NT2/D1 (cell line): ENCODE data around the gene SLX4IP.

ENCODE experiments used
- DNase-seq: peaks from one replicate; pipeline ENCODE4 v3.0.0-alpha.2; 2011; ENCODE audit warnings: low read depth, low spot score
- H3K27me3 ChIP-seq: 2 replicates; pipeline ENCODE4 v1.6.0; 2011; ENCODE audit warnings: mild to moderate bottlenecking; ENCODE audit not compliant: insufficient read length, insufficient read depth
- H3K36me3 ChIP-seq: 2 replicates; pipeline ENCODE4 v1.6.1; 2011; ENCODE audit warnings: mild to moderate bottlenecking, low read length, mixed read lengths; ENCODE audit not compliant: insufficient read depth, insufficient read length
- H3K4me1 ChIP-seq: 2 replicates; pipeline ENCODE4 v1.5.1; 2011; ENCODE audit not compliant: insufficient read depth, insufficient read length
- H3K4me3 ChIP-seq: 2 replicates; pipeline ENCODE4 v1.5.1; 2011; ENCODE audit warnings: low read depth; ENCODE audit not compliant: insufficient read length
- H3K9ac ChIP-seq: 2 replicates; pipeline ENCODE4 v1.6.0; 2011; ENCODE audit warnings: low read depth; ENCODE audit not compliant: insufficient read length
- H3K9me3 ChIP-seq: 2 replicates; pipeline ENCODE4 v1.5.1; 2011; ENCODE audit warnings: mild to moderate bottlenecking, low read length; ENCODE audit not compliant: insufficient read depth
- SUZ12 ChIP-seq: IDR thresholded peaks from 2 replicates; pipeline ENCODE4 v1.6.1; 2011; ENCODE audit not compliant: insufficient read length, insufficient read depth; ENCODE audit errors: extremely low read depth
- YY1 ChIP-seq: IDR thresholded peaks from 2 replicates; pipeline ENCODE4 v1.6.1; 2011; ENCODE audit not compliant: insufficient read length, insufficient read depth
- ZNF274 ChIP-seq: IDR thresholded peaks from 2 replicates; pipeline ENCODE4 v1.6.1; 2011; ENCODE audit warnings: mild to moderate bottlenecking, low read depth, low read length

The SLX4IP gene

GRCh38 chr20:10622657-10623418, 187.7 kb downstream of the SLX4IP start:
- Histone ChIP-seq H3K27me3 (no peaks in the 10 kb centered on the region), H3K36me3 (peaks cover 5% of the 10 kb centered on the region), H3K4me1 (peaks cover 5% of the 10 kb centered on the region), H3K9me3 (no peaks in the 10 kb centered on the region), H3K9ac (no peak overlapping the region), H3K4me3 (no peak overlapping the region)
- no peak for DNase-seq
- TF ChIP-seq YY1 (no peak), SUZ12 (no peak), ZNF274 (no peak)

GRCh38 chr20:10625641-10626040, 190.5 kb downstream of the SLX4IP start:
- TF ChIP-seq YY1 (no peak), ZNF274 (no peak)
- no peak for DNase-seq
- H3K27me3 ChIP-seq = no peaks in the 10 kb centered on the region

GRCh38 chr20:10626896-10627295, 191.8 kb downstream of the SLX4IP start:
- Histone ChIP-seq H3K4me1 (no peaks in the 10 kb centered on the region), H3K9me3 (no peaks in the 10 kb centered on the region), H3K9ac (no peak overlapping the region), H3K27me3 (no peaks in the 10 kb centered on the region), H3K36me3 (peaks cover 5% of the 10 kb centered on the region), H3K4me3 (no peak overlapping the region)
- TF ChIP-seq YY1 = no peak
- no peak for TF ChIP-seq SUZ12
- no peak for TF ChIP-seq ZNF274
- DNase-seq = no peak

More at GRCh38 chr20:10625641-10626040, 190.5 kb downstream of the SLX4IP start:
- no peak overlapping the region for H3K4me3 ChIP-seq
- no peaks in the 10 kb centered on the region for H3K9me3 ChIP-seq
- H3K36me3 ChIP-seq = peaks cover 5% of the 10 kb centered on the region
- H3K4me1 ChIP-seq = no peaks in the 10 kb centered on the region
- H3K9ac ChIP-seq = no peak overlapping the region

GRCh38 chr20:10629946-10630650, 195.0 kb downstream of the SLX4IP start:
- Histone ChIP-seq H3K9ac (no peak overlapping the region), H3K4me1 (peaks cover 2% of the 10 kb centered on the region)
- no peak for TF ChIP-seq SUZ12
- no peak for TF ChIP-seq YY1
- no peak for TF ChIP-seq ZNF274

GRCh38 chr20:10631126-10631525, 196.0 kb downstream of the SLX4IP start:
- H3K4me3 ChIP-seq = no peak overlapping the region
- H3K9me3 ChIP-seq = no peaks in the 10 kb centered on the region
- no peak for DNase-seq
- no peaks in the 10 kb centered on the region for H3K36me3 ChIP-seq
- H3K4me1 ChIP-seq = peaks cover 2% of the 10 kb centered on the region
- no peaks in the 10 kb centered on the region for H3K27me3 ChIP-seq
- no peak overlapping the region for H3K9ac ChIP-seq
- no peak for TF ChIP-seq YY1

More at GRCh38 chr20:10629946-10630650, 195.0 kb downstream of the SLX4IP start:
- Histone ChIP-seq H3K9me3 (no peaks in the 10 kb centered on the region), H3K27me3 (no peaks in the 10 kb centered on the region), H3K4me3 (no peak overlapping the region), H3K36me3 (no peaks in the 10 kb centered on the region)
- DNase-seq = no peak

- Histone ChIP-seq H3K4me3 (no peak overlapping the region), H3K36me3 (peaks cover 14% of the 10 kb centered on the region), H3K9me3 (no peaks in the 10 kb centered on the region), H3K27me3 (no peaks in the 10 kb centered on the region), H3K9ac (no peak overlapping the region), H3K4me1 (peaks cover 6% of the 10 kb centered on the region)
- DNase-seq = no peak
- TF ChIP-seq ZNF274 (no peak), YY1 (no peak), SUZ12 (no peak)
Measured at GRCh38 chr20:10632721-10633509, 197.8 kb downstream of the SLX4IP start.

- DNase-seq = no peak
- H3K27me3 ChIP-seq = no peaks in the 10 kb centered on the region
- H3K4me3 ChIP-seq = no peak overlapping the region
- H3K9me3 ChIP-seq = no peaks in the 10 kb centered on the region
- TF ChIP-seq YY1 = no peak
- no peak overlapping the region for H3K9ac ChIP-seq
- H3K4me1 ChIP-seq = peaks cover 6% of the 10 kb centered on the region
- H3K36me3 ChIP-seq = peaks cover 19% of the 10 kb centered on the region
Measured at GRCh38 chr20:10633718-10634117, 198.6 kb downstream of the SLX4IP start.
